Measurements from ENCODE around the gene STX8.

STX8 gene

GRCh38 chr17:9229160-9229825 is 346.3 kb downstream of the STX8 start:
- no peaks in the 10 kb centered on the region for H3K9me3 ChIP-seq (ENCODE audit: insufficient read depth, low read length, severe bottlenecking)
- H3K4me2 ChIP-seq (ENCODE audit: insufficient read depth, low read length), result no peak overlapping the region
- H3K9ac ChIP-seq (ENCODE audit: low read depth, low read length), result no peak overlapping the region
- no peak overlapping the region for H3K4me3 ChIP-seq (ENCODE audit: low read depth in 1 of 2, low read length in 2 of 2)
- no peaks in the 10 kb centered on the region for H3K79me2 ChIP-seq (ENCODE audit: insufficient read depth, low read length)
- TF ChIP-seq EZH2 (IDR thresholded peaks at IDR 0.05; ENCODE audit: borderline replicate concordance, low read depth, low read length, severe bottlenecking), result no peak
- TF ChIP-seq CTCF (IDR thresholded peaks at IDR 0.05; ENCODE audit: borderline replicate concordance, extremely low read depth, low read length, poor library complexity, severe bottlenecking), result no peak
- ATAC-seq (ENCODE audit: insufficient read depth, low read depth), result no peak
- no peak for DNase-seq
- H3K4me1 ChIP-seq (ENCODE audit: insufficient read depth, low read length), result no peaks in the 10 kb centered on the region
- H3K36me3 ChIP-seq (ENCODE audit: insufficient read depth, low read length), result no peaks in the 10 kb centered on the region; the same call in 1 of the 2 replicates
- no peaks in the 10 kb centered on the region for H3K27me3 ChIP-seq (ENCODE audit: insufficient read depth, low read length, poor library complexity)
- H3K27ac ChIP-seq (ENCODE audit: low read length), result no peak overlapping the region
- H2AFZ ChIP-seq (ENCODE audit: low read depth, low read length), result no peak overlapping the region
- no peaks in the 10 kb centered on the region; the same call in 1 of the 2 replicates for H4K20me1 ChIP-seq (ENCODE audit: insufficient read depth, low read length)

GRCh38 chr17:9228408-9229159 is 347.0 kb downstream of the STX8 start:
- Histone ChIP-seq H3K4me3 (ENCODE audit: low read depth in 1 of 2, low read length in 2 of 2) (no peak overlapping the region), H4K20me1 (ENCODE audit: insufficient read depth, low read length) (no peaks in the 10 kb centered on the region; the same call in 1 of the 2 replicates), H3K4me1 (ENCODE audit: insufficient read depth, low read length) (no peaks in the 10 kb centered on the region), H3K9me3 (ENCODE audit: insufficient read depth, low read length, severe bottlenecking) (no peaks in the 10 kb centered on the region), H3K9ac (ENCODE audit: low read depth, low read length) (no peak overlapping the region), H3K36me3 (ENCODE audit: insufficient read depth, low read length) (no peaks in the 10 kb centered on the region; the same call in 1 of the 2 replicates), H3K79me2 (ENCODE audit: insufficient read depth, low read length) (no peaks in the 10 kb centered on the region), H3K27ac (ENCODE audit: low read length) (no peak overlapping the region), H3K27me3 (ENCODE audit: insufficient read depth, low read length, poor library complexity) (no peaks in the 10 kb centered on the region), H3K4me2 (ENCODE audit: insufficient read depth, low read length) (no peak overlapping the region), H2AFZ (ENCODE audit: low read depth, low read length) (no peak overlapping the region)
- DNase-seq, result no peak
- TF ChIP-seq CTCF (IDR thresholded peaks at IDR 0.05; ENCODE audit: borderline replicate concordance, extremely low read depth, low read length, poor library complexity, severe bottlenecking) (no peak), EZH2 (IDR thresholded peaks at IDR 0.05; ENCODE audit: borderline replicate concordance, low read depth, low read length, severe bottlenecking) (no peak)
- no peak for ATAC-seq (ENCODE audit: insufficient read depth, low read depth)

GRCh38 chr17:9227819-9228407 is 347.7 kb downstream of the STX8 start:
- Histone ChIP-seq H3K4me3 (ENCODE audit: low read depth in 1 of 2, low read length in 2 of 2) (no peak overlapping the region), H3K9ac (ENCODE audit: low read depth, low read length) (no peak overlapping the region), H3K4me1 (ENCODE audit: insufficient read depth, low read length) (no peaks in the 10 kb centered on the region), H2AFZ (ENCODE audit: low read depth, low read length) (no peak overlapping the region), H3K79me2 (ENCODE audit: insufficient read depth, low read length) (no peaks in the 10 kb centered on the region), H3K36me3 (ENCODE audit: insufficient read depth, low read length) (no peaks in the 10 kb centered on the region; the same call in 1 of the 2 replicates), H3K27me3 (ENCODE audit: insufficient read depth, low read length, poor library complexity) (no peaks in the 10 kb centered on the region), H4K20me1 (ENCODE audit: insufficient read depth, low read length) (no peaks in the 10 kb centered on the region; the same call in 1 of the 2 replicates), H3K4me2 (ENCODE audit: insufficient read depth, low read length) (no peak overlapping the region), H3K27ac (ENCODE audit: low read length) (no peak overlapping the region), H3K9me3 (ENCODE audit: insufficient read depth, low read length, severe bottlenecking) (no peaks in the 10 kb centered on the region)
- DNase-seq, result no peak
- TF ChIP-seq EZH2 (IDR thresholded peaks at IDR 0.05; ENCODE audit: borderline replicate concordance, low read depth, low read length, severe bottlenecking) (no peak), CTCF (IDR thresholded peaks at IDR 0.05; ENCODE audit: borderline replicate concordance, extremely low read depth, low read length, poor library complexity, severe bottlenecking) (no peak)
- ATAC-seq (ENCODE audit: insufficient read depth, low read depth), result no peak

All from DND-41 (cell line).